Suprapubic skin (tissue), 4 donors: Measurements from ENCODE around the gene MARCHF2. TPM values are rescaled to one million over a fixed set of nuclear protein-coding genes. Genes with fewer than 3 reads are reported as not detected.

Experiments
- DNase-seq, 2 donors: peaks; one replicate each; pipeline ENCODE4 v3.0.0-alpha.2; 2019; ENCODE audit warnings: low spot score in 2 of 2
- H3K27ac ChIP-seq: fragments of 200-600 bp; sonication (generic); one replicate; pipeline ENCODE4 v1.5.1; 2019
- H3K27me3 ChIP-seq: fragments of 200-600 bp; sonication (generic); one replicate; pipeline ENCODE4 v1.5.1; 2019
- H3K36me3 ChIP-seq: fragments of 200-600 bp; sonication (generic); one replicate; pipeline ENCODE4 v1.5.1; 2019
- H3K4me1 ChIP-seq: fragments of 200-600 bp; sonication (generic); one replicate; pipeline ENCODE4 v1.5.1; 2019
- H3K4me3 ChIP-seq: fragments of 200-600 bp; sonication (generic); one replicate; pipeline ENCODE4 v1.5.1; 2019; ENCODE audit warnings: mild to moderate bottlenecking
- H3K9me3 ChIP-seq: fragments of 200-600 bp; sonication (generic); one replicate; pipeline ENCODE4 v1.5.1; 2019
- CTCF ChIP-seq, 2 donors: fragments of 200-600 bp in 1 of 2; fragments of 450-650 bp in 1 of 2; sonication (generic) in 1 of 2; IDR thresholded peaks; one replicate each; pipeline ENCODE4 v1.5.1; 2016 to 2019; ENCODE audit warnings: antibody characterized with exemption in 2 of 2, mild to moderate bottlenecking in 1 of 2, moderate library complexity in 1 of 2
- EP300 ChIP-seq: sonication (generic); formaldehyde crosslinking; IDR thresholded peaks from one replicate; pipeline ENCODE4 v1.6.1; 2017; ENCODE audit warnings: antibody characterized with exemption
- POLR2A ChIP-seq, 2 donors: fragments of 450-650 bp; IDR thresholded peaks; one replicate each; pipeline ENCODE4 v1.6.1; 2017; ENCODE audit warnings: antibody characterized with exemption in 2 of 2, mild to moderate bottlenecking in 2 of 2, moderate library complexity in 2 of 2
- POLR2AphosphoS5 ChIP-seq, 3 donors: sonication (generic); formaldehyde crosslinking; IDR thresholded peaks; one replicate each; pipeline ENCODE4 v1.6.1; 2017; ENCODE audit warnings: antibody characterized with exemption in 3 of 3
- WGBS: methylation state at CpG from one replicate; pipeline ENCODE4 v1.1.5; 2018; 5-methylcytosine and 5-hydroxymethylcytosine counted together
- total RNA-seq, 4 donors: library from RNA; depleted of rRNA; stranded (reverse); fragments of >200 nt; gene quantifications; one replicate each; pipeline ENCODE4 v1.1.0, GENCODE V29; 2016

The MARCHF2 gene
- total RNA-seq, 4 donors from 2014 or later: 47.4 to 99.0 (median 90.8) TPM

GRCh38 chr19:8387688-8388611, 25.2 kb upstream of the MARCHF2 start:
- no peaks in the 10 kb centered on the region for H3K9me3 ChIP-seq
- WGBS: 90% methylated on average over 16 of the region's 16 CpGs
- no peak for DNase-seq
- H3K36me3 ChIP-seq: no peaks in the 10 kb centered on the region
- peak overlapping the region; percentile 5 for H3K27ac ChIP-seq
- H3K4me1 ChIP-seq: peaks cover 65% of the 10 kb centered on the region
- no peaks in the 10 kb centered on the region for H3K27me3 ChIP-seq
- no peak for TF ChIP-seq POLR2A (IDR thresholded peaks at IDR 0.05)
- TF ChIP-seq POLR2AphosphoS5 (IDR thresholded peaks at IDR 0.05): no peak
- TF ChIP-seq CTCF (IDR thresholded peaks at IDR 0.05): no peak
- TF ChIP-seq EP300: no peak
- no peak overlapping the region for H3K4me3 ChIP-seq

GRCh38 chr19:8388612-8388958, 24.5 kb upstream of the MARCHF2 start:
- WGBS: 53% methylated on average over 2 of the region's 2 CpGs
- peaks cover 71% of the 10 kb centered on the region for H3K4me1 ChIP-seq

GRCh38 chr19:8389891-8390616, 23.1 kb upstream of the MARCHF2 start, which contains the start of gene RAB11B:
RAB11B (plus strand) TSS chr19:8390360; CDS start chr19:8390417, 57 bp downstream.
- no peaks in the 10 kb centered on the region for H3K9me3 ChIP-seq
- peak within 1 kb of the TSS; percentile 74 for H3K4me3 ChIP-seq
- peaks cover 71% of the 10 kb centered on the region for H3K4me1 ChIP-seq
- peak in 1 of 3 donors; percentile 60 for TF ChIP-seq POLR2AphosphoS5 (IDR thresholded peaks at IDR 0.05)
- TF ChIP-seq POLR2A (IDR thresholded peaks at IDR 0.05): peak in 1 of 2 donors; percentile 83
- TF ChIP-seq EP300: no peak
- no peak for TF ChIP-seq CTCF (IDR thresholded peaks at IDR 0.05)
- H3K36me3 ChIP-seq: no peaks in the 10 kb centered on the region
- H3K27ac ChIP-seq: peak within 1 kb of the TSS; percentile 100
- DNase-seq: peak; percentile 99
- WGBS: 0% methylated on average over 49 of the region's 70 CpGs
- no peaks in the 10 kb centered on the region for H3K27me3 ChIP-seq

More at GRCh38 chr19:8388612-8388958, 24.5 kb upstream of the MARCHF2 start:
- Histone ChIP-seq H3K9me3 (no peaks in the 10 kb centered on the region), H3K27me3 (no peaks in the 10 kb centered on the region), H3K36me3 (no peaks in the 10 kb centered on the region), H3K4me3 (no peak overlapping the region), H3K27ac (no peak overlapping the region)
- no peak for TF ChIP-seq CTCF (IDR thresholded peaks at IDR 0.05)
- TF ChIP-seq POLR2AphosphoS5 (IDR thresholded peaks at IDR 0.05): no peak
- no peak for TF ChIP-seq EP300
- TF ChIP-seq POLR2A (IDR thresholded peaks at IDR 0.05): no peak
- DNase-seq: no peak

- Histone ChIP-seq H3K4me3 (peak overlapping the region; percentile 74), H3K9me3 (no peaks in the 10 kb centered on the region), H3K36me3 (no peaks in the 10 kb centered on the region), H3K27me3 (no peaks in the 10 kb centered on the region), H3K4me1 (peaks cover 71% of the 10 kb centered on the region), H3K27ac (peak overlapping the region; percentile 100)
- TF ChIP-seq EP300: no peak
- no peak for TF ChIP-seq POLR2A (IDR thresholded peaks at IDR 0.05)
- TF ChIP-seq POLR2AphosphoS5 (IDR thresholded peaks at IDR 0.05): no peak
- TF ChIP-seq CTCF (IDR thresholded peaks at IDR 0.05): no peak
- peak; percentile 98 to 99 for DNase-seq
- under 1% methylated on average over 17 of the region's 28 CpGs for WGBS
These were observed 22.5 kb upstream of the MARCHF2 start for GRCh38 chr19:8390617-8390981.
